H9 (cell line): Measurements from ENCODE around the gene HIF1A. TPM values are rescaled to one million over a fixed set of nuclear protein-coding genes. Genes with fewer than 3 reads are reported as not detected.

Experiments used
- DNase-seq: peaks from one replicate; pipeline ENCODE4 v3.0.0-alpha.2; 2017
- H2AFZ ChIP-seq: one replicate; pipeline ENCODE4 v1.6.1; 2013; ENCODE audit warnings: mild to moderate bottlenecking, low read length, control low read depth, moderate library complexity
- H2AK5ac ChIP-seq: 2 replicates; pipeline ENCODE4 v1.6.1; 2013; ENCODE audit warnings: low read length, control low read depth, mixed read lengths; ENCODE audit not compliant: insufficient read length
- H2BK120ac ChIP-seq: one replicate; pipeline ENCODE4 v1.6.1; 2013; ENCODE audit warnings: low read depth, mild to moderate bottlenecking, low read length, control low read depth, inconsistent platforms; ENCODE audit not compliant: poor library complexity, severe bottlenecking
- H2BK12ac ChIP-seq: 2 replicates; pipeline ENCODE4 v1.6.1; 2013; ENCODE audit warnings: low read length, control low read depth, mixed read lengths, low read depth; ENCODE audit not compliant: insufficient read length
- H2BK15ac ChIP-seq: 2 replicates; pipeline ENCODE4 v1.6.1; 2013; ENCODE audit warnings: low read depth, low read length, control low read depth
- H2BK20ac ChIP-seq: one replicate; pipeline ENCODE4 v1.6.1; 2013; ENCODE audit warnings: low read depth, mild to moderate bottlenecking, low read length, control low read depth, inconsistent platforms; ENCODE audit not compliant: poor library complexity, severe bottlenecking
- H2BK5ac ChIP-seq: 2 replicates; pipeline ENCODE4 v1.6.1; 2013; ENCODE audit warnings: low read length, control low read depth, mixed read lengths; ENCODE audit not compliant: insufficient read length
- H3K14ac ChIP-seq: 2 replicates; pipeline ENCODE4 v1.6.1; 2013; ENCODE audit warnings: low read length, control low read depth; ENCODE audit not compliant: insufficient read depth
- H3K18ac ChIP-seq: 2 replicates; pipeline ENCODE4 v1.6.1; 2013; ENCODE audit warnings: low read depth, mild to moderate bottlenecking, mixed read lengths, low read length, control low read depth; ENCODE audit not compliant: insufficient read length
- H3K23ac ChIP-seq: 2 replicates; pipeline ENCODE4 v1.6.1; 2013; ENCODE audit warnings: low read length, control low read depth, mixed read lengths, low read depth; ENCODE audit not compliant: insufficient read length
- H3K23me2 ChIP-seq: 2 replicates; pipeline ENCODE4 v1.6.1; 2013; ENCODE audit warnings: low read depth, mild to moderate bottlenecking, mixed read lengths, low read length, control low read depth; ENCODE audit not compliant: insufficient read length, poor library complexity, severe bottlenecking
- H3K27ac ChIP-seq: 2 replicates; pipeline ENCODE4 v1.5.1; 2013; ENCODE audit warnings: low read length, control low read depth, mixed read lengths, low read depth; ENCODE audit not compliant: insufficient read length
- H3K27me3 ChIP-seq: 2 replicates; pipeline ENCODE4 v1.6.1; 2013; ENCODE audit warnings: low read length, control low read depth, inconsistent platforms; ENCODE audit not compliant: insufficient read depth
- H3K4ac ChIP-seq: 2 replicates; pipeline ENCODE4 v1.6.1; 2013; ENCODE audit warnings: low read depth, mild to moderate bottlenecking, control low read depth, inconsistent platforms, low read length, moderate library complexity
- H3K4me1 ChIP-seq: 2 replicates; pipeline ENCODE4 v1.6.1; 2013; ENCODE audit warnings: low read length, control low read depth, inconsistent platforms; ENCODE audit not compliant: insufficient read depth
- H3K4me2 ChIP-seq: 2 replicates; pipeline ENCODE4 v1.6.1; 2013; ENCODE audit warnings: low read length, control low read depth, mixed read lengths; ENCODE audit not compliant: insufficient read length, insufficient read depth
- H3K56ac ChIP-seq: 2 replicates; pipeline ENCODE4 v1.6.1; 2013; ENCODE audit warnings: low read depth, mild to moderate bottlenecking, mixed read lengths, low read length, control low read depth; ENCODE audit not compliant: insufficient read length
- H3K79me1 ChIP-seq: 2 replicates; pipeline ENCODE4 v1.6.1; 2013; ENCODE audit warnings: low read depth, mild to moderate bottlenecking, moderate library complexity, low read length, control low read depth, inconsistent platforms; ENCODE audit not compliant: insufficient read depth, poor library complexity, severe bottlenecking
- H3K79me2 ChIP-seq: 2 replicates; pipeline ENCODE4 v1.6.1; 2013; ENCODE audit warnings: low read length, control low read depth, inconsistent platforms; ENCODE audit not compliant: insufficient read depth
- H3K9ac ChIP-seq: 2 replicates; pipeline ENCODE4 v1.6.1; 2013; ENCODE audit warnings: low read length, control low read depth, mixed read lengths; ENCODE audit not compliant: insufficient read length; ENCODE audit errors: extremely low read depth
- H3K9me3 ChIP-seq: one replicate; pipeline ENCODE4 v1.6.1; 2013; ENCODE audit warnings: low read depth, low read length, inconsistent platforms; ENCODE audit not compliant: control insufficient read depth
- H3T11ph ChIP-seq: one replicate; pipeline ENCODE4 v1.6.1; 2013; ENCODE audit warnings: mild to moderate bottlenecking, low read length, control low read depth, inconsistent platforms
- H4K20me1 ChIP-seq: one replicate; pipeline ENCODE4 v1.6.1; 2013; ENCODE audit not compliant: control insufficient read depth, insufficient read length, insufficient read depth
- H4K5ac ChIP-seq: 2 replicates; pipeline ENCODE4 v1.6.1; 2013; ENCODE audit warnings: low read depth, mild to moderate bottlenecking, mixed read lengths, low read length, control low read depth; ENCODE audit not compliant: insufficient read length
- H4K8ac ChIP-seq: replicated peaks from 2 replicates; pipeline ENCODE4 v1.6.1; 2013; ENCODE audit warnings: low read length, control low read depth, mixed read lengths, low read depth; ENCODE audit not compliant: insufficient read length
- H4K91ac ChIP-seq: 2 replicates; pipeline ENCODE4 v1.6.1; 2013; ENCODE audit warnings: low read depth, mild to moderate bottlenecking, moderate library complexity, mixed read lengths, low read length, control low read depth; ENCODE audit not compliant: insufficient read length
- H3K27ac Mint-ChIP-seq, 3 experiments: 2 replicates in 2 of 3; 3 replicates in 1 of 3; pipeline ENCODE4 v1.8.0; 2020 to 2021; ENCODE audit warnings: mixed read lengths in 3 of 3, mild to moderate bottlenecking in 1 of 3, moderate library complexity in 1 of 3
- H3K27me3 Mint-ChIP-seq: 2 replicates; pipeline ENCODE4 v1.8.0; 2021; ENCODE audit warnings: low read depth, mild to moderate bottlenecking, moderate library complexity, mixed read lengths
- H3K36me3 Mint-ChIP-seq, 3 experiments: 2 replicates in 2 of 3; 3 replicates in 1 of 3; pipeline ENCODE4 v1.8.0; 2020 to 2021; ENCODE audit warnings: low read depth in 3 of 3, mixed read lengths in 3 of 3; ENCODE audit not compliant: insufficient read depth in 1 of 3
- H3K4me1 Mint-ChIP-seq, 2 experiments: 2 replicates each; pipeline ENCODE4 v1.8.0; 2020; ENCODE audit warnings: mixed read lengths in 2 of 2
- H3K4me3 Mint-ChIP-seq, 2 experiments: 2 replicates in 1 of 2; 3 replicates in 1 of 2; pipeline ENCODE4 v1.8.0; 2020 to 2021; ENCODE audit warnings: mild to moderate bottlenecking in 2 of 2, mixed read lengths in 2 of 2, moderate library complexity in 1 of 2
- H3K9me3 Mint-ChIP-seq, 2 experiments: 2 replicates in 1 of 2; 3 replicates in 1 of 2; pipeline ENCODE4 v1.8.0; 2020; ENCODE audit warnings: mild to moderate bottlenecking in 2 of 2, mixed read lengths in 2 of 2, moderate library complexity in 1 of 2
- CTCF ChIP-seq: fragments of 200-600 bp; sonication (generic); conservative IDR thresholded peaks from 3 replicates; pipeline ENCODE4 v1.8.0; 2021; ENCODE audit warnings: antibody characterized with exemption, mild to moderate bottlenecking
- WGBS: extraction: QIAGEN DNeasy Blood & Tissue Kit; methylation state at CpG from one replicate; pipeline ENCODE4 v1.1.7; 2013; ENCODE audit warnings: missing lambda C conversion rate, low lambda C conversion rate, mixed read lengths; ENCODE audit not compliant: insufficient read length; ENCODE audit errors: extremely low coverage; 5-methylcytosine and 5-hydroxymethylcytosine counted together
- total RNA-seq: library from RNA; stranded (reverse); gene quantifications from 2 replicates; pipeline ENCODE4 v1.2.1, GENCODE V29; 2021

Gene HIF1A
- total RNA-seq, 1 experiment from 2014 or later, result 154 TPM

- Mint-ChIP-seq H3K4me3 (peak overlapping the region in 1 of 2 experiments; percentile 84; a peak in 3 of 5 replicates), H3K27ac (peak overlapping the region in 1 of 3 experiments; percentile 76; a peak in 1 of 7 replicates), H3K27me3 (no peaks in the 10 kb centered on the region), H3K9me3 (peaks cover 0 to 4% of the 10 kb centered on the region in 2 experiments; a peak in 2 of 5 replicates), H3K4me1 (peaks cover 4 to 30% of the 10 kb centered on the region in 2 experiments; a peak in 3 of 4 replicates), H3K36me3 (peaks cover 22 to 54% (median 40%) of the 10 kb centered on the region in 3 experiments)
- no peak overlapping the region for H3K9ac ChIP-seq
- H3T11ph ChIP-seq, result no peak overlapping the region
- no peaks in the 10 kb centered on the region for H3K27me3 ChIP-seq
- H2BK15ac ChIP-seq, result no peak overlapping the region
- no peak overlapping the region for H2BK120ac ChIP-seq
- peaks cover 5% of the 10 kb centered on the region; the same call in 1 of the 2 replicates for H3K4me1 ChIP-seq
- no peaks in the 10 kb centered on the region for H3K23me2 ChIP-seq
- H3K27ac ChIP-seq, result no peak overlapping the region
- no peaks in the 10 kb centered on the region for H3K79me1 ChIP-seq
- no CpG with 5 or more reads among the region's 3 CpGs for WGBS
- H4K20me1 ChIP-seq, result no peaks in the 10 kb centered on the region
- H3K56ac ChIP-seq, result no peak overlapping the region
- no peak overlapping the region for H4K5ac ChIP-seq
- H3K4ac ChIP-seq, result no peak overlapping the region
- H3K14ac ChIP-seq, result no peak overlapping the region
- H2BK12ac ChIP-seq, result no peak overlapping the region
- H2BK5ac ChIP-seq, result no peak overlapping the region
- H3K79me2 ChIP-seq, result no peaks in the 10 kb centered on the region
- H2AK5ac ChIP-seq, result no peak overlapping the region
- no peaks in the 10 kb centered on the region for H3K9me3 ChIP-seq
- H4K91ac ChIP-seq, result no peak overlapping the region
- no peak overlapping the region for H2AFZ ChIP-seq
- no peak overlapping the region for H2BK20ac ChIP-seq
- no peak overlapping the region for H4K8ac ChIP-seq
- no peak for DNase-seq
- no peak overlapping the region for H3K18ac ChIP-seq
- H3K23ac ChIP-seq, result no peak overlapping the region
- no peak for TF ChIP-seq CTCF
- peak overlapping the region; percentile 41 for H3K4me2 ChIP-seq
Observed at GRCh38 chr14:61749867-61750266, 54.6 kb downstream of the HIF1A start.
